SW480 (cell line): ENCODE results near the gene HEATR3.

Experiments
- DNase-seq: peaks from one replicate; pipeline ENCODE4 v3.0.0-alpha.2; 2016; ENCODE audit warnings: low spot score

Gene HEATR3

DNA sequence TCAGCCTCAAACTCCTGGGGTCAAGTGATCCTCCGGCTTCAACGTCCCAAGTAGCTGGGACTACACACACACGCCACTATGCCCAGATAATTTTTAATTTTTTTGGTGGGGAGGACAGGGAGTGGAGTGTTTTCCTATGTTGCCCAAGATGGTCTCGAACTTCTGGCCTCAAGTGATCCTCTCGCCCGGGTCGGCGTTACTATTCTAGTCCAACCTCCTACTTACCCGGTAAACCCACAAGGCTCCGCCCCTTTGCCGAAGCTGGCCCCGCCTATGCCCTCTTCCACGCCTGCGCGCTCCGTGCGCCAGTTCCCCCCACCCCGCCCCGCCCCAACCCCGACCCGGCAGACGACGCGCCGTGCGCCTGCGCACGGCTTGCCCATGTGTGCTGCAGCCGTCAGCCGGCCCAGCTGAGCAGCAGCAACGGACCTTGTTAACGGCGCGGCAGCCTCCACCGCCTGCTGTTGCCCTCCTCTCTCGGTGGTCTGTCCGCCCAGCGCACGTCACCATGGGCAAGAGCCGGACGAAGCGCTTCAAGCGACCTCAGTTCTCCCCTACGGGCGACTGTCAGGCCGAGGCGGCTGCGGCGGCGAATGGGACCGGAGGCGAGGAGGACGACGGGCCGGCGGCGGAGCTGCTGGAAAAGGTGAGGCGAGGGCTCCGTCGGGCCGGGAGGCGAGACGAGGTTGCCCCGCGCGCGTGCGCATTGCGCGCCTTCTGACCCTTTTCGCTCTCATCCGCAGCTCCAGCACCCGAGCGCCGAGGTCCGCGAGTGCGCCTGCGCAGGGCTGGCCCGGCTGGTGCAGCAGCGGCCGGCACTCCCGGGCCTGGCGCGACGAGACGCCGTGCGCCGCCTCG is at the start of gene HEATR3:
HEATR3 (plus strand) TSS at position 347 of the 858 bp plus-strand sequence; CDS start at position 509, 162 bp downstream.
- DNase-seq, result peak; percentile 89

- DNase-seq, result no peak
These were observed 48.2 kb upstream of the HEATR3 start for GRCh38 chr16:50017553-50017952.

DNA sequence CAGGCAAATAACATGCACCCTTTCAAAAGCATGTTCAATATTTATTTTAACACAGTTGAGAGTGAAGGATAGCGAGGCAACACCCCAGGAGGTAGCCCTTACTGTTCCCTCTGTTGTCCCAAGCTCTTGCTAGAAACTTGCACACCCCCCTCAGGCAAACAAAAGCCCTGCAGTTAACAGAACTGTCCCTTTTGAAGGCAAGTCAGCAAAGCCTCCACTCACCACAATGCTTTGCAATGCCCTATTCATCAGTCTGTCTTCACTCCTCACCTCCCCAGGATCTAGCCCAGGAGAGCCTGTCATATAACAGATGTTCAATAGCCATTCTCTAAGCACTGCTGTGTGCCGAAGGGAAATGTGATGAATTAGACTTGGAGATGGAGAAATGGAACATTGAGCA is 44.2 kb upstream of the HEATR3 start:
- no peak for DNase-seq

- no peak for DNase-seq
These were observed 42.1 kb upstream of the HEATR3 start for GRCh38 chr16:50023641-50024040.

DNA sequence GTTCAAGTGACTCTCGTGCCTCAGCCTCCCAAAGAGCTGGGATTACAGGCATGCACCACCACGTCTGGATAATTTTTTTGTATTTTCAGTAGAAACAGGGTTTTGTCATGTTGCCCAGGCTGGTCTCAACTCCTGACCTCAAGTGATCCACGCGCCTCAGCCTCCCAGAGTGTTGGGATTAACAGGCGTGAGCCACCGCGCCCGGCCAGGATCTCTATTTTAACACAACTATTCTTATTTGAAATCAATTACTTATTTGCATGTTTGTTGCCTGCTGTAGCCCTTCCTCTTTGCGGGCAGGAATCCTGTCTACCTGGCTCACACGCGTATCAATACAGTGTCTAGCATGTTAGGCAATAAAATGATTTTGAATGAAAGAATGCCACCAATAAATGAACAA is 41.6 kb upstream of the HEATR3 start:
- no peak for DNase-seq

GRCh38 chr16:50024684-50025536 is 40.9 kb upstream of the HEATR3 start, which contains the start of gene CNEP1R1:
CNEP1R1 (plus strand) TSS chr16:50025225; CDS start chr16:50025316, 91 bp downstream.
- DNase-seq, result peak; percentile 94

DNA sequence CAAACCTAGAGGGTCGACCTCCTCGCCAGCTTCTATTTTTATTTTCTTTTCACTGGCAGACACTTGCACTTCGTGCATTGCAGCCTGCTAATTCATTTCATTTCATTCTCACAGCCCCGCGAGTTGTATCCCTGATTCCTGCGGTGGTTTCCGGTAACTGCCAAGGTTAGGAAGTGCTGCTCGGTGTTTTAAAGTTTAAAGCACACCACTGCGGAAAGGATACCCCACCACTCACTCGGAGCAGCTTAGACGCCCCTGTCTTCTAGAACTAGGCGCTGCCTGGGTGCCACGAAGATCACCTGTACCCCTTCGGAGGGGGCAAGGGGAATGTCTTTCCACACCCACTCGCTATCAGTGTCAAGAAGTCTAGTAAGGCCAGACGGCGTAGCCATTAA is 40.2 kb upstream of the HEATR3 start:
- DNase-seq, result peak; percentile 32

DNA sequence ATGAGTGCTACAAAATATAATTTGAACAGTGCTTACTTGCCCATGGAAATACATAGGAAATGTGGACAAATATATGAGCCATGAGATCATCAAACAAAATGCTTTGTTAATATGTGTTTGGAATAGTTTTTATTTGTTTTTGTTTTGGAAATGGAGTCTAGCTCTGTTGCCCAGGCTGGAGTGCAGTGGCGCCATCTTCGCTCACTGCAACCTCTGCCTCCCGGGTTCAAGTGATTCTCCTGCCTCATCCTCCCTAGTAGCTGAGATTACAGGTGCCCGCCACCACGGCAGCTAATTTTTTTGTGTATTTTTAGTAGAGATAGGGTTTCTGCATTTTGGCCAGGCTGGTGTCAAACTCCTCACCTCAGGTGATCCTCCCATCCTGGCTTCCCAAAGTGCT is 37.9 kb upstream of the HEATR3 start:
- DNase-seq, result no peak

DNA sequence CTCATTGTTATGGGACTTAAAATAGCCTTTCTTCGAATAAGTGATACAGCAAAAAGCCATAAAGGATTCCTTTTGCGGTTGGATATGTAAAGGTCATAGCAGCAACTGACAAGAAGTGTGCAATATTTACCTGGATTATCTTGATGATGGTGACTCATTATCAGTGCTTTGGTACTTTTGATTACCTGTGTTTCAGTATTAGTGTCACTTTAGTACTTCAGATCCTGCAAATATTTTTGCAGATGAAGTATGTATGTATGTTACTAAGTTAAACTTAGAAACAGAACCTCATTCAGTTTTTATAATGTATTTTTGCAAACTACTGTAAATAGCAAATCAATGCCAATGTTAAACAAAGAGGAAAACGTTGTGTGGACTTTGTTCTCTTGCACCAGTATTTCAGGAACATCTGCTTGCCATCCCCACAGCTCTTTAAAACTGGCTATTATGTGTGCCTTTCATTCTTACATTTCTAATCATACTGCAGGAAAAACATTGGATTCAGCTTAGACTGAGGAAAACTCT is 30.2 kb upstream of the HEATR3 start:
- peak; percentile 13 for DNase-seq

DNA sequence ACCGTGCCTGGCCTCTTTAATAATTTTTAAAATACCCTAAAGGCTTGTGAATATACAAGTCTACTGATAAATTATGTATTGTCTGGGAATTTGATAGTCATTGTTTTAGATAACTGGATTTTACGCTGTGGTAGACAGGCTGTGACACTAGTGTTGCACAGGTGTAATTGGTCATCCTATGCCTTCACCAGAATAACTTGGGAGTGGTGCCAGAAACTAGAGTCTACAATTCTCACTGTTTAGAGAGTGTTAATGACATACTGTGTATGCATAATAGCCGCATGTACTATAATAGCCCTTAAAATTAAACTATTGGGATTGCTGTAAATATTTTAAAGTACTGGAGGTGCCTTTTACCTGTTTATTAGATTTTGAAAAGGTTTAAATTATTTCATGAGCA is 29.3 kb upstream of the HEATR3 start:
- DNase-seq, result no peak

DNA sequence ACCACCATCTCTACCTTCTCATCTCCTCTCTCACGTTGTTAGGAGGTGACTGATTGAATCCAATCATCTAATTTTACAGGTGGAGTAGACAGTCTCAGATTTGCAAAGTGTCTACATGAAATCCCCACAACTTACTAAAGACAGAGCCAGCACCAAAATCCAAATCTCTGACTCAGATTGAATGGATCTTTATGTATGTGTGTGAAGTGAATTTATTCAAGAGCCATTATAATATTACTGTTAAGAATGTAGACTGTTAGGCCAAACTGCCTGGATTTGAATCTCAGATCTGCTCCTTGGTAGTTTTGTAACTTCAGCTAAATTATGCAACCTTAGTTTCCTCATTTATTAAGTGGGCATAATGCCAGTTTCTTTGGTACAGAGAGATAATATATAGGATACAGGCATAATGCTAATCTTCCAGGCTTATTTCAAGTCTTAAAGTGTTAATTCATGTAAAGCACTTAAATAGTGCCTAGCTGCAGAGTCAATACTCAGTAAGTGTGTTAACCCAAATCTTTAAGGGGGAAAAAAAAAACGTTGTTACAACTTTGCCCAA is 28.0 kb upstream of the HEATR3 start:
- no peak for DNase-seq

GRCh38 chr16:50038286-50038685 is 27.5 kb upstream of the HEATR3 start:
- DNase-seq, result no peak

DNA sequence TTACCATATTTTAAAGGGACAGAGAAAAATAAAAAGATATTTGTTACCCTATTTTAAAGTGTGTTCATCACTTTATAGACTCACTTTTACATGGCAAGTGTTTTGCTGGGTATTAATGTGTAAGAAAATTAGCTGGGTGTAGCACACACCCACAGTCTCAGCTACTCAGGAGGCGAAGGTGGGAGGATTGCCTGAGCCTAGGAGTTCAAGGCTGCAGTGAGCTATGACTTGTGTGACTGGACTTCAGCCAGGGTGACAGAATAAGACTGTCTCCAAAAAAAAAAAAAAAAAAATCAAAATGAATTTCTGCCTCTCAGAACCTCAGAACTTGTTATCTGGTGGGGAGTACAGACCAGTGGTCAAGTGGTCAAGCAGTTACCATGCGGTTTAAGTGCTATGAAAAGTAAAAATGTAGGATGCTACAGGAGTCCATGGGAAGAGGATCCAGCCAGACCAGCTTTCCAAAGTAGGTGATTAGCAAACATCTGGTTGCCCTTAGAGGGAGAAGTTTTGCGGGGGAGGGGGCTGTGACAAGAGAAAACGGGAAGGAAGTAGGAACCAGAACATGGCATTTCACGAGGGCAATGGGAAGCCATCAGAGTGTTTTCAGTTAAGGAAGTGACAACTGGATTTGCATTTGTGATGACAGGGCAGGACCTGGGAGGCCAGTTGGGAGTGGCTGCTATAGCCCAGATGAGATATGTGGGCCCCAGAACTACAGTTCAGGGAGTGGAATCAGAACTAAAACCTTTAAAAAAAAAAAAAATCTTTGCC is 26.8 kb upstream of the HEATR3 start:
- no peak for DNase-seq

DNA sequence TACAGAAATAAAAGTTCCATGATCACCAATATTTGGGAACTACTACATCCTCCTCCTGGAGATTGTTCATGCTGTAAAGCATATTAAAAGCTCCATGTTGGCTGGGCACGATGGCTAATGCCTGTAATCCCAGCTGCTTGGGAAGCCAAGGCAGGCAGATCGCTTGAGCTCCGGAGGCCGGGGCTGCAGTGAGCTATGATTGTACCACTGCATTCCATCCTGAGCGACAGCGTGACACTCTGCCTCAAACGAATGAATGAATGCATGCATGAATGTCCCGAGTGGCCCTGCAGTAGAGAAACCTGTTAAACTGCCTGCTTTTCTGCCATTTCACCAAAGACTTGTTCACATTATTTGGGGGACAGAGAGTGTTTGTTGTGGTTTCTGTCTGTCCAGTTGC is 25.8 kb upstream of the HEATR3 start:
- no peak for DNase-seq

- no peak for DNase-seq
These were observed 25.1 kb upstream of the HEATR3 start for GRCh38 chr16:50040710-50041109.

GRCh38 chr16:50043358-50043757 is 22.4 kb upstream of the HEATR3 start:
- DNase-seq, result no peak

GRCh38 chr16:50045412-50045811 is 20.4 kb upstream of the HEATR3 start:
- no peak for DNase-seq

DNA sequence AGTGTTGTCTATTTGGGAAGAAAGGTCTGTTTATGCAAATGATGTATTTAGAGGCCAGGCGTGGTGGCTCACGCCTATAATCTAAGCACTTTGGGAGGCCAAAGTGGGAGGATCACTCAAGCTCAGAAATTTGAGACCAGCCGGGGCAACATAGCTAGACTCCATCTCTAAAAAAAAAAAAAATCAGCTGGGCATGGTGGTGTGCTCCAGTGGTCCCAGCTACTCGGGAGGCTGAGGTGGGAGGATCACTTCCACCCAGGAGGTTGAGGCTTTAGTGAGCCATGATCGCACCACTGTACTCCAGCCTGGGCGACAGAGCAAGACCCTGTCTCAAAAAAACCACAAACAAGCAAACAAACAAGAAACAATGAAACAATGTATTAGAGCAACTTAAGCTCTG is 18.9 kb upstream of the HEATR3 start:
- DNase-seq, result no peak

DNA sequence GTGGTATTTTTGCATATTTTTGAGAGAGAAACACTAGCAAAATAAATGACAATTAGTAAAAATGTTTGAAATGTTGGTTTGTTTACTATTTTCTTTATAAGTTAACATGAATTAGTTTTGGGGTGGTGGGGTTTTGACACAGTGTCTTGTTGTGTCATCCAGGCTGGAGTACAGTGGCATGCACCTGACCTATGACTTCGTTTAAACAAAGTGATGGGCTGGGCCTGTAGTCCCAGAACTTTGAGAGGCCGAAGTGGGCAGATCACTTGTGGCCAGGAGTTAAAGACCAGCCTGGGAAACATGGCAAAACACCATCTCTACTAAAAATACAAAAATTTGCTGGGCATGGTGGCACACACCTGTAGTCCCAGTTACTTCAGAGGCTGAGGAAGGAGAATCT is 17.9 kb upstream of the HEATR3 start:
- no peak for DNase-seq

GRCh38 chr16:50050802-50051201 is 15.0 kb upstream of the HEATR3 start:
- DNase-seq, result no peak

GRCh38 chr16:50056226-50056625 is 9.5 kb upstream of the HEATR3 start:
- DNase-seq, result no peak
